ENCODE results near the gene TEX53. TPM values are rescaled to one million over a fixed set of nuclear protein-coding genes. Genes with fewer than 3 reads are reported as not detected.

TEX53 gene
- total and polyA plus RNA-seq, 12 donors = not detected

- ATAC-seq = no peak
- TF ChIP-seq, protein P1, sequence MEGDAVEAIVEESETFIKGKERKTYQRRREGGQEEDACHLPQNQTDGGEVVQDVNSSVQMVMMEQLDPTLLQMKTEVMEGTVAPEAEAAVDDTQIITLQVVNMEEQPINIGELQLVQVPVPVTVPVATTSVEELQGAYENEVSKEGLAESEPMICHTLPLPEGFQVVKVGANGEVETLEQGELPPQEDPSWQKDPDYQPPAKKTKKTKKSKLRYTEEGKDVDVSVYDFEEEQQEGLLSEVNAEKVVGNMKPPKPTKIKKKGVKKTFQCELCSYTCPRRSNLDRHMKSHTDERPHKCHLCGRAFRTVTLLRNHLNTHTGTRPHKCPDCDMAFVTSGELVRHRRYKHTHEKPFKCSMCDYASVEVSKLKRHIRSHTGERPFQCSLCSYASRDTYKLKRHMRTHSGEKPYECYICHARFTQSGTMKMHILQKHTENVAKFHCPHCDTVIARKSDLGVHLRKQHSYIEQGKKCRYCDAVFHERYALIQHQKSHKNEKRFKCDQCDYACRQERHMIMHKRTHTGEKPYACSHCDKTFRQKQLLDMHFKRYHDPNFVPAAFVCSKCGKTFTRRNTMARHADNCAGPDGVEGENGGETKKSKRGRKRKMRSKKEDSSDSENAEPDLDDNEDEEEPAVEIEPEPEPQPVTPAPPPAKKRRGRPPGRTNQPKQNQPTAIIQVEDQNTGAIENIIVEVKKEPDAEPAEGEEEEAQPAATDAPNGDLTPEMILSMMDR (IDR thresholded peaks at IDR 0.05) = no peak
- peaks cover 0 to 10% (median 0%) of the 10 kb centered on the region in 9 donors for H3K4me1 ChIP-seq
- DNase-seq = no peak
- 87 to 88% methylated on average over 1 of the region's 1 CpG for WGBS, 2 donors
- intact Hi-C loops (cut with DNase I) = loop anchor here in 1 of 10 donors (10.0 kb wide), 1 partner anchor 207 kb away; no protein-coding TSS in a partner anchor
- H3K27me3 ChIP-seq = no peaks in the 10 kb centered on the region
- no peak overlapping the region for H3K4me3 ChIP-seq
- peaks cover 0 to 88% (median 8%) of the 10 kb centered on the region in 9 donors for H3K36me3 ChIP-seq
- H3K9me3 ChIP-seq = peaks cover 0 to 3% (median 0%) of the 10 kb centered on the region in 11 donors
- no peak overlapping the region for H3K27ac ChIP-seq
These were observed 15.6 kb downstream of the TEX53 start for GRCh38 chr9:114641967-114642366.

DNA sequence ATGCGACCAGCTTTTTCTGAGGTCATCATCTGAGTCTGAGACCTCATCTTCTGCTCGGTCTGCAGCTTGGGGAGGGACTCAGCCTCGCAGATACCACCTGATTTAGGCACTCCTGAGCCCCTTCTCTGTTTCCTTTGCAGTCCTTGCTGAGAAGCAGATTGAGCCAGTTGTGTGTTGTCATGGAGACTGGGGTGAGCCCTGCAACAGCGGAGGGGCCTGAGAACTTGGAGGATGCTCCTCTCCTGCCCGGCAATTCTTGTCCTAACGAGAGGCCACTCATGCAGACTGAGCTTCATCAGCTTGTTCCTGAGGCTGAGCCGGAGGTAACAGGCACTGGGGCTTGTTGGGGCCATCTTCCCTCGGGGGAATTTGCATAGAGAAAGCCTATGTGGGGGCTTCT lies 19.2 kb downstream of the TEX53 start:
- Histone ChIP-seq H3K4me3 (no peak overlapping the region), H3K36me3 (peaks cover 0 to 86% (median 6%) of the 10 kb centered on the region in 9 donors), H3K27me3 (no peaks in the 10 kb centered on the region), H3K9me3 (no peaks in the 10 kb centered on the region), H3K27ac (no peak overlapping the region), H3K4me1 (peaks cover 0 to 10% (median 0%) of the 10 kb centered on the region in 9 donors)
- TF ChIP-seq, protein P1 (IDR thresholded peaks at IDR 0.05) = no peak
- intact Hi-C loops (cut with DNase I) = no loop called here
- 91 to 94% methylated on average over 8 of the region's 8 CpGs for WGBS, 2 donors
- ATAC-seq = no peak
- no peak for DNase-seq

- Histone ChIP-seq H3K27ac (no peak overlapping the region), H3K4me1 (no peaks in the 10 kb centered on the region), H3K9me3 (no peaks in the 10 kb centered on the region), H3K27me3 (no peaks in the 10 kb centered on the region), H3K4me3 (no peak overlapping the region), H3K36me3 (peaks cover 0 to 87% (median 6%) of the 10 kb centered on the region in 9 donors)
- 95 to 99% methylated on average over 6 of the region's 6 CpGs for WGBS, 2 donors
- TF ChIP-seq, protein P1 (IDR thresholded peaks at IDR 0.05) = no peak
- DNase-seq (no peak), ATAC-seq (no peak)
- intact Hi-C loops (cut with DNase I) = no loop called here
These were observed 23.2 kb downstream of the TEX53 start for GRCh38 chr9:114634387-114634786.

DNA sequence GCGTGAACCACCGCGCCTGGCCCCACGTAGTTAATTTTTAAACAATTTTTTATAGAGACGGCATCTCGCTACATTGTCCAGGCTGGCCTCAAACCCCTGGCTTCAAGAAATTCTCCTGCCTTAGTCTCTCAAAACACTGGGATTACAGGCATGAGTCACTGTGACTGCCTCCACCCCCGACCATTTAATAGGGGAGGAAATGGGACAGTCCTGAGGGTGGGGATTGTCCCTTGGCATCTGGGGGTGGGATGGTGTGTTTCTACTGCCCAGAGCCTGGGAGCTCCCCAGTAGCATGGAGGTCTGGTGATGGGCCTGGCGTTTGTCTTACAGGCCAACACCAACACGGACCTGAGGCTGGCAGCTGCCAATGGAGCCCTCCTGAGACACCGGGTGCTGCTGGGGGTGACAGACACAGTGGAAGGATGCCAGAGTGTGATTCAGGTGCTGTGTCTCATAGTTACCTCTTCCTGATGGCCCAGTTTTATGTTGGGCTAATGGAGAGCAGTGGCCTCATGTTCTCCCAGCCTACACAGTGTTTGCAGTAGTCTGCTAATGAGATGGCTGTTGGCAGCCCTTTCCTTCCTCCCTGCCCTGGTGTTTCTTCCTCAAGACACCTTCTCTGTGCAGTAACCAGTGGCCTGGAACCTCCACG lies 24.0 kb downstream of the TEX53 start:
- 94% methylated on average over 11 of the region's 11 CpGs for WGBS, 2 donors
- Histone ChIP-seq H3K36me3 (peaks cover 0 to 87% (median 12%) of the 10 kb centered on the region in 9 donors), H3K9me3 (no peaks in the 10 kb centered on the region), H3K27ac (no peak overlapping the region), H3K4me3 (no peak overlapping the region), H3K27me3 (no peaks in the 10 kb centered on the region), H3K4me1 (no peaks in the 10 kb centered on the region)
- intact Hi-C loops (cut with DNase I) = no loop called here
- DNase-seq = no peak
- TF ChIP-seq, protein P1 (IDR thresholded peaks at IDR 0.05) = no peak
- ATAC-seq = no peak
